Kidney capillary endothelial cell (primary cell): ENCODE data around the gene HLA-DOA.

Experiments
- DNase-seq: peaks from one replicate; pipeline ENCODE4 v3.0.0-alpha.2; 2018; ENCODE audit warnings: low spot score

Gene HLA-DOA

GRCh38 chr6:32977953-32978324 lies 31.5 kb downstream of the HLA-DOA start:
- no peak for DNase-seq

DNA sequence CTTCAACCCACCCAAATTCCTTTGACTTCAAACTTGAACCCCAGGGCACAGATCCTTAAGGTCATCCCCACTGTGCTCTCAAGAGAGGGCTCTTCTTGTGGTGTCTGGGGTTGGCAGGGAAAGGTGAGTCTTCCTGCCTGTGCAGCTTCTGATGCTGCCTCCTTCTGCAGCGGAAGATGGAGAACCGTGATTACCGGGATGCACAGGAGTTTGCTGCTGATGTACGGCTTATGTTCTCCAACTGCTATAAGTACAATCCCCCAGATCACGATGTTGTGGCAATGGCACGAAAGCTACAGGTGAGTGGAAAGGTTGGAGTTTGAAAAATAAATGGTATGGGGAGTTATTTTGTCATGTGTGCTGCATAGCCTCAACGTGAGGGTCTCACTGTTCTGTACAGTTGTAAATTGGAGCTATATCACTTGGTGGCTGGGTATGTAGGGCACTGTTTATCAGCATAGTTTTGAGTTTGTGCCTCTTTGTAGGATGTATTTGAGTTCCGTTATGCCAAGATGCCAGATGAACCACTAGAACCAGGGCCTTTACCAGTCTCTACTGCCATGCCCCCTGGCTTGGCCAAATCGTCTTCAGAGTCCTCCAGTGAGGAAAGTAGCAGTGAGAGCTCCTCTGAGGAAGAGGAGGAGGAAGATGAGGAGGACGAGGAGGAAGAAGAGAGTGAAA lies 32.0 kb downstream of the HLA-DOA start:
- DNase-seq: no peak

DNA sequence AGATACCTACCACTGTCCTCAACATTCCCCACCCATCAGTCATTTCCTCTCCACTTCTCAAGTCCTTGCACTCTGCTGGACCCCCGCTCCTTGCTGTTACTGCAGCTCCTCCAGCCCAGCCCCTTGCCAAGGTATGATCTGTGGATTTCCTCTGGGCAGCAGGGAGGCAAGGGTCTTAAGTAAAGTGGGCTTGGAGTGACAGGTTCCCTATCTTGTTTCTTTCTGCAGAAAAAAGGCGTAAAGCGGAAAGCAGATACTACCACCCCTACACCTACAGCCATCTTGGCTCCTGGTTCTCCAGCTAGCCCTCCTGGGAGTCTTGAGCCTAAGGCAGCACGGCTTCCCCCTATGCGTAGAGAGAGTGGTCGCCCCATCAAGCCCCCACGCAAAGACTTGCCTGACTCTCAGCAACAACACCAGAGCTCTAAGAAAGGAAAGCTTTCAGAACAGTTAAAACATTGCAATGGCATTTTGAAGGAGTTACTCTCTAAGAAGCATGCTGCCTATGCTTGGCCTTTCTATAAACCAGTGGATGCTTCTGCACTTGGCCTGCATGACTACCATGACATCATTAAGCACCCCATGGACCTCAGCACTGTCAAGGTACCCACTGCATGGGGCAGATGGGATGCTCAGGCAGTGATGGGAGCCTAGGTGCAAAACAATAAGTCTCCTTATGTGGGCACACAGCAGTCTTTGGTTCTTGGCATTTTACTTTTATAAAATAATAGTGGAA lies 32.9 kb downstream of the HLA-DOA start:
- no peak for DNase-seq

- DNase-seq: no peak
Observed at GRCh38 chr6:32975886-32976285, 33.5 kb downstream of the HLA-DOA start.

DNA sequence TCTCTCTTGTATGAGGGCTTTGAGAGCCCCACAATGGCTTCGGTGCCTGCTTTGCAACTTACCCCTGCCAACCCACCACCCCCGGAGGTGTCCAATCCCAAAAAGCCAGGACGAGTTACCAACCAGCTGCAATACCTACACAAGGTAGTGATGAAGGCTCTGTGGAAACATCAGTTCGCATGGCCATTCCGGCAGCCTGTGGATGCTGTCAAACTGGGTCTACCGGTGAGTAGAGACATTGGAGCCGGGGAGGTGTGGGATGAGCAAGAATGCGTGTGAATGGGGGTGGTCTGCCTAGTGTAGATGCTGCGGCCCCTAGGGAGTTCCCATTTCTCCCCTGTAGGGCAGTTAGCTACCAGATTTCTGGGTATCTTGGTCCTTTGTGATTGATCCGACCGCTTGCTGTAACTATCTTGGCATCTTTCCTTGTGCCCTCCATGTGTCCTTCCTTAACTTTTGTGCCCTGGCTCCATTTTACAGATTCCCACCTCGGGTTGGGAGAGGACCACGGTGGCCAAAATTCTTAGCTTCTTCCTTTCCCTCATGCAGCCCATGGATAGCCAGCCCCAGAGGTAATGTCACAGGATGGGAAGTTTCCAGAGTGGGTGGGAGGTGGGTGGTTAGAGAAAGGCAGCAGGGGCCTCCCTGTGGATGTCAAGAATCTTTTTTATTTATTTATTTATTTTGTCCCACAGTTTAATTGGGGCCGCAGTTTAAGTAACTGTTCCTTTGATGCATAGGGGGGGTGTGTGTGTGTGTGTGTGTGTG lies 34.7 kb downstream of the HLA-DOA start:
- DNase-seq: no peak

- DNase-seq: no peak
Observed at GRCh38 chr6:32974016-32974333, 35.4 kb downstream of the HLA-DOA start.

- DNase-seq: no peak
Observed at GRCh38 chr6:32973144-32974015, 36.0 kb downstream of the HLA-DOA start.

DNA sequence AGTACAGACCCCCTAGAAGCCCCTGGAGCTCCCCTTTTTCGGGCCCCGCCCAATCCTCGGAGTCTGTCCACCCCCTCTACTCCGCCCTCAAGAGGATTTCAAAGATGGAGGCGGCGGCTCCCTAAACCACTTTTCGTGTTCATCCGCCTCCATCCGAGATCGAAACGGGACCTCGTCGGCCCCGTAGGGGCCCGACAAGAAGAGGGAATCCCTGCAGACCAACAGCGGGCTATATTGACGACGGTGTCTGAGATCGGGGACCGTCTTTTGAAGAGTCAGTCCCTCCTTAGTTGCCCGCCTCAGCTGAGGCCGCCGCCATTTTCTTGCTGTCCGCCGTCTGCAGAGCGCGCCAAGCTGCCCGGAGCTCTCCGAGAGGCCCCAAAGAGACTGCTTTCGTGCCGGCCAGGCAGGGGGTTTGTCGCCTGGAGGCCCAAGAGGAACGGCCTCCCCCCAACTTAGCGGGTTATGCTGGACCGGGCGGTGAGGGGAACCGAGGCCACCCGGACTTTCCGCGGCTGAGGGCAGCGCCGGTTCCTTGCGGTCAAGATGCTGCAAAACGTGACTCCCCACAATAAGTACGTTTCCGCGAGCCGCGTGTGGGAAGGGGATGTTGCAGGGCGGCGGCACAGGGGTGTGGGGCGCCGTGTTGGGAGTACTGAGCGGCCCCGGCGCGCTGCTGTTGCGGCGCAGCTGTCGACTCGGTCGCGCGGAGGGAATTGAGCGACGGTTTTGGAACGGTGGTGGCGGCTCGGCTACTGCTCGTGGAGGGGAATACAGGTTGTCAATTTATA lies 36.8 kb downstream of the HLA-DOA start:
- DNase-seq: no peak

DNA sequence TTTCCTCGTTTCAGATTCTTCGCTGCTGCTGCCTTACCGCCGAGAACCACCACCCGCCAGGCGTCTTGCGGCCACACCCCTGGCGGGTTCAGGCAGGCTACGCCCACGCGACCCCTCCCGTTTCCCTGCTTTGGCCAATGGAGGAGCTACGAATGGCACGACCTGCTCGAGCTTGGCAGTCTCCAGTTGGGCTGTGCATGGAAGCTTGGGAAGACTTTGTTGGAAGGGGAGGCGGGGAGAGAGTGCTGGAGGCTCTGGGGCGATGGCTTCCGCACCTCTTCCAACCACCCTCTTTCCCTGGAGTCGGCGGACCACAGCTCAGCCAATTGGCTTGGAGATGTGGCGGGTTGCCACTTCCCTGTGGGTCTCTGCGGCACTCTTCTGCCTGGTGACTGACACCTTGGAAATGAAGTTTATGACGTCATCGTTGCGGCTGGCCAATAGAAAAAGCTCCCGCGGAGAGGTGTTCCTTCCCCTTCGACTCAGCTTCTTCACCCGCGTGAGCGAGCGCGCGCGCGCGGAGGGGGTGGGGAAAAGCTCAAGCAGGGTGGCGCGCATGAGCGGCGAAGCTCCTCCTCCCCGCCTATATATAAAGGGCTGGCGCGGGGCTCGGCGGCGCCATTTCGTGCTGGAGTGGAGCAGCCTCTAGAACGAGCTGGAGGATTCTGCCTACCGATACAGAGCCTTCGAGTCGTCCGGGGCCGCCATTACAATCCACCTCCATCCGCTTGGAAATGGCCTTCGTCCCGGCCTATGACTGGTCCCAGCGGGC lies 37.6 kb downstream of the HLA-DOA start:
- DNase-seq: peak; percentile 97

GRCh38 chr6:32971242-32971580 lies 38.2 kb downstream of the HLA-DOA start:
- no peak for DNase-seq

DNA sequence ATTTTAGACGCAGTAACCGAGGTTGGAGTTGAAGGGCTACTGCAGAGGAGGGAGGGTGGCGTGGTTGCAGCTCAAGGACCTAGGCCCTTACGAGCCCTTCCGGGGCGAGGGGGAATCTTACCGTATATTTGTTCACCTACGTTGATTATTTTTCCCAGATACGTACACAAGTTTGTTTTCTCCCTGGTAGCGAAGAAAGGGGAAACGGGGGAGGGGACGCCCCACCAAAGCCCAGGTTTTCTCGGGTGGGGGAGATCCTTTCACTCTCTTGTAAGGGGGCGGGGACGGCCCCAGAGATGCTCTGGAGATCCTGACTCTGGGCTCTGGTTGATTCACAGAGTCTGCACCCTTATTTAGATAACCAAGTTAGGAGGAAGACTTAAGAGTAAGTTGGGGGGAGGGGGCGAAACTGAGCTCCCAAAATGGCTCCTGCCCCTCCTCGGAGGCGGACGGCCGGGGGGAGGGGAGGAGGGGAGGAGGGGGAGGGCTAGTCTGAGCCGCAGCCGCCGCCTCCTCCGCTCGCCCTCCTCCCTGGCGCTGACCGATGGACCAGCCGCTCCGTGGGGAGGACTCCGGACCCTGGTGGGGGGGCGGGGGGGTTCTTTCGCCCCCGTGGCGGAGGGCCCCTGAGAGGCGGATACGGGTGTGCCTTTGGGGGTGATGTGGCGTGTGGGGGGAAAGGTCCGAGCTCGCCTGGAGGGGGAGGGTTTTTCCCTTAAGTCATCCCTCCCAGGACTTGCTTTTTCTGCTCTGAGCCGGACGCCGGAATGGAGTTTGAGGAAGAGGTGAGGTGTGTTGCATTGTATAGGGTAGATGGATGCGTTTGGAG lies 38.8 kb downstream of the HLA-DOA start:
- DNase-seq: peak; percentile 71

- peak; percentile 77 for DNase-seq
Observed at GRCh38 chr6:32969685-32970412, 39.5 kb downstream of the HLA-DOA start.

- DNase-seq: peak; percentile 54
Observed at GRCh38 chr6:32968867-32969684, 40.3 kb downstream of the HLA-DOA start.

DNA sequence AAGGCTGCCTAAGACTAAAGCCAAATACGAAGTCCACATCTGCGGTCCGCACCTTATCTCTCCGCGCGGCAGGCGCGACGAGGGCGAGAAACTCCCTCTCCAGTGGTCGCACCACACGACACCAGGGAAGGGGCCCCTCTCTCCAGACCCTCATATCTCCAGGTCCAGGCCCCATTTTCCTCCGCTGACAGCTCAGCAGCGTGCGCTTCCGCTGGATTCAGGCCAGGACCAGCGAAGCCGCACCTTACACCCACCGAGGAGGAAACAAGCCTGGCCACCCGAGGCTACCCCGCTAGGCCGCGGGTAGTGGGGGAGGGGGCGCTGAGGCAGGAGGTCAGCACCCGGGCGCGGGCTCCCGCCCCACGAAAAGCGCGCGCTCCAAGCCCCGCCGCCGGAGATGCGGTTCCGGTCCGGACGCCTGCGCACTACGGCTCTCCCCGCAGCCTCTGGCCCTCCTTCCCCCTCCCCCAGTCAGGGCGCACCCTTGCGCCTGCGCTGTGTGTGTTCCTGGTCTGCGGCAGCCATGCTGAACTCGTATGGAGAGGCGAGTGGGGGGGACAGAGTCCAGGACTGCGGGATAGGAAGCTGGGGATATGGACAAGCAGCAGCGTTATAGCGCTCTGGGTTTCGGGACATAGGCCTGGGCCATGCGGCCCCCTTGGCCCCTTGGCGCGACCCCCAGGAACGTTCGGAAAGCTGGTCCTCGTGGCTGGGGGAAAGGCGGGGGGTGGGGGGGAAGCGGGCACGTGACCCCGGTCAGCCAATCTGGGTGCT lies 41.1 kb downstream of the HLA-DOA start, which contains the start of gene BRD2:
Gene BRD2 (plus strand): TSS at position 502 of the 774 bp plus-strand sequence. CDS start 4,305 bp downstream, outside the sequence.
- DNase-seq: peak; percentile 93

DNA sequence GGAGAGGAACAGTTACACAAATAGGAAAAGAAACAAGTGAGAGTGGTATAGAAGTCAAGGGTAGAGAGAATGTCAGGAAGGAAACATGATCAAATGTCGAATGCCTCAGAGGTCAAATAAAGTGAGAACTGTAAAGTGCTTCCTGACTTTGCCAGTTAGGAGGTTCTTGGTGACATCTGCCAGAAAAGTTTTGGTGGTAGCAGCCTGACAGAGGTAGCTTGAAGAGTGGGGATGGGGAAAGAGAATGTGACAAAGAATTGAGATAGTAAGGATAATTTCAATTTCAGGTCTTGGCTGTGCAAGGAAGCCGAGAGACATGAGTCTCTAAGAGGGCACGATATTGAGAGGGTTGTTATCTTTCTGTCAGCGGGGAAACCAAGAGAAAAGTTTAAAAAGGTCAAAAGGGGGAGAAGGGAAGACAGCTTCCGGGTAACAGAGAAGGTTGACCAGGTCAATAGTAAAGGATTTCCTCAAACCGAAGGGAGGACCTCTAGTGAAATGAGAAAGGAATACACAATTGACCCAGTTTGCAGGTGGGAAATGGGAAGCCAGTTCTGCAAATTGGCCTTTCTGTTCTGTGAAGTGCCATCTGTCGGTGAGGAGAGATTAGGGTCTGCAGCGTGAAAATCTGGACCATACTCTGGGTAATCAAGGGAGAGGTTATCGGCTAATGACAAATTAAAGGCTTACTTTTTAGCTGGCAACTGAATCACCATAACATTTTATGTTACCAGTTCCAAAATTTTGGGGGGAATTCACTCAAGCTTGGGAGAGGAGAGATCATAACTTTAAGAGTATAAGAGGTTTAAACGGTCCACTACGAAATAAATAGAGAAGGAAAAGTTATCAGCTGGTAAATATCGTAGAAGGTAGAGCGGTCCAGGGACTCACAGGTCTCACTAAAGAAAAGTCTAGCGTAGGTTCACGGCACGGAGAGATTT lies 42.0 kb downstream of the HLA-DOA start:
- DNase-seq: peak; percentile 51

DNA sequence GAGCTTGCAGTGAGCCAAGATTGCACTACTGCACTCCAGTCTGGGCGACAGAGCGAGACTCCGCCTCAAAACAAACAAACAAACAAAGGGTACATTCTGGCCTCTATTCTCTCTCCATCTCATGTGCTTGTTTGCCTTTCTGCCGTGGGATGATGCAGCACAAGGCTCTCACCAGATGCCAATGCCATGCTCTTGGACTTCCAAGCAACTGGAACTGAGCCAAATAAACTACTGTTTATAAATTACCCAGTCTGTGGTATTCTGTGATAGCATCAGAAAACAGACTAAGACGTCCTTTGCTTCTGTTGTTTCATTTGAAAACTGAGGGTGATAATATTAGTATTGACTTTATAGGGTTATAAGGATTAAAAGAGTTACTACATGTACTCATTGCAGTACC lies 44.6 kb downstream of the HLA-DOA start:
- no peak for DNase-seq
